ENCODE data around the gene CPB2. TPM values are rescaled to one million over a fixed set of nuclear protein-coding genes. Genes with fewer than 3 reads are reported as not detected.

CPB2 gene
- total RNA-seq, 2 experiments from 2014 or later: not detected

DNA sequence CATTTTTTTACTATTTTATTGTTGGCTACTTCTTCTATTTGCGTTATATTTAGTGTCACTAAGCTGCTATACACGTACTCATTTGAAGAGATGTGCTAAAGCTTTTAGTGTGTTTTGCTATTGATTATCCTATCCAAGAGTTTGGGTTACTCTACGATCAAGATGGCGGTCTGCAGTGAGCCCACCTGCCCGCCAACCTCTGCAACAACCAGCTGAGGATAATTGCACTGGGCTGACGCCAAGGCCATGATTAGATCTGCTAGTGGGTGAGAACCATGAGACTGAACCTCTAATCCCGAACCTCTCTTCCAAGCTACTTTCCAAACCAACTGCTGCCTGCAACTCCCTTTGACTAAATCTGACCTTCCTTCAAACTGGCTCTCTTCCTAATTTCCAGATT is 1.8 kb downstream of the CPB2 start:
- CTCF ChIA-PET: interaction anchor here (1.6 kb wide), 1 partner anchor 24 kb away, joined by 5 read pairs; no protein-coding TSS in a partner anchor
- DNase-seq: no peak
- no peak overlapping the region for H3K27ac Mint-ChIP-seq
- peaks cover 7% of the 10 kb centered on the region for H3K4me1 Mint-ChIP-seq
- H3K4me3 Mint-ChIP-seq: no peak overlapping the region
- H3K27me3 Mint-ChIP-seq: peaks cover 7% of the 10 kb centered on the region
- H3K36me3 Mint-ChIP-seq: no peaks in the 10 kb centered on the region
- no peaks in the 10 kb centered on the region for H3K9me3 Mint-ChIP-seq (ENCODE audit: low read depth)
- ATAC-seq: no peak

DNA sequence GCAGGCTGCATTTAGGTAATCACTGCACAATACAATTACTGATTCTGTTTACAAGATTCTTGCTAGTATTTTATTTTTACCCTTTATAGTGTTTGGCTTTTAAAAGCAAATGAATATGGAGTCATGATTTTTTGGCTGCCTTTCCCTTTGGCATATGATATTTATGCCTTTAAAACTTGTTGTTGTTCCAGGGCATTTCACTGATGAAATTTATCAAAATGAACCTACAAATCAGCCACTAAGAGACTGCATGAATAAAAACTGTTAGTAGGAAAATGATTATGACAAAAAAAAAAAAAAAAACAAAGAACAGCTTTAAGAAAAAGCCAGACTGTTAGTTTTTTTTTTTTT is 2.6 kb downstream of the CPB2 start:
- DNase-seq (no peak), ATAC-seq (no peak)
- CTCF ChIA-PET: interaction anchor here (1.6 kb wide), 1 partner anchor 24 kb away, joined by 5 read pairs; no protein-coding TSS in a partner anchor
- Mint-ChIP-seq H3K4me3 (no peak overlapping the region), H3K36me3 (no peaks in the 10 kb centered on the region), H3K9me3 (ENCODE audit: low read depth) (no peaks in the 10 kb centered on the region), H3K4me1 (peaks cover 4% of the 10 kb centered on the region), H3K27ac (no peak overlapping the region), H3K27me3 (peaks cover 4% of the 10 kb centered on the region)

DNA sequence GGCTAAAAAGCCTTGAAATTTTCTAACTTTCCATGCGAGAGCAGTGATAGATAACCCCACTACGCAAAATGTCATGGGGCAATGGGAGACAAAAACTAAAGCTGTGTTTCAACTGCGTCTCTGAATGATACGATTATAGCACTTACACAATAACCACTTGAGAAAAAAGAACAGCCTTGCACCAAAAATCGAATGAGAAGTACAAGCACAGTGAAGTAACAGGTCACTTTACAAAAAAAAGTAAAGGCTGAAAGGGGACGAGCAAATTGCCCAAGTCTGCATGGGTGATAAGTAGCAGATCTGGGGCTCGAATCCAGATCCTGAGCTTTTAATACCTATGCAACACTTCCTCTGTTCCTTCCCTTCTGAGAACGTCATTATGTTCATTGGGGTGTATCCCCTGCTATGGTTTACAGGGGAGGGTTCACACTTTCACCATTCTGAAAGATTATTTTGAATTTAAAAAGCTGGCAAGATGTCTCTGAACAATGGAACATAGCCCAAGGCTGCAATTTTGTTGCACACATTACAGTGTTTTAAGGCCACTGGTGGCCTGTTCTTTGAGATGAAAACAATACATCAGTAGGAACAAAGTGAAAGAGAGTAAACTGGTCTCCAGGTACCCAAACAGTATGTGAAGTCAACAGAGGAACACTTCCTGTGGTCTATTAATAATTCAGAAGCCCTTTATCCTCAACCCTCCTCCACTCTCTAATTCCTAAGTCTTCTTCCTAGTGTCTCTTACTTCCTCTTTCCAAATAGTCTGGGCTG is 3.2 kb downstream of the CPB2 start:
- CTCF ChIA-PET: no interaction called here
- Mint-ChIP-seq H3K4me1 (no peaks in the 10 kb centered on the region), H3K36me3 (no peaks in the 10 kb centered on the region), H3K4me3 (no peak overlapping the region), H3K27ac (no peak overlapping the region), H3K27me3 (peaks cover 4% of the 10 kb centered on the region), H3K9me3 (ENCODE audit: low read depth) (no peaks in the 10 kb centered on the region)
- ATAC-seq (no peak), DNase-seq (no peak)

DNA sequence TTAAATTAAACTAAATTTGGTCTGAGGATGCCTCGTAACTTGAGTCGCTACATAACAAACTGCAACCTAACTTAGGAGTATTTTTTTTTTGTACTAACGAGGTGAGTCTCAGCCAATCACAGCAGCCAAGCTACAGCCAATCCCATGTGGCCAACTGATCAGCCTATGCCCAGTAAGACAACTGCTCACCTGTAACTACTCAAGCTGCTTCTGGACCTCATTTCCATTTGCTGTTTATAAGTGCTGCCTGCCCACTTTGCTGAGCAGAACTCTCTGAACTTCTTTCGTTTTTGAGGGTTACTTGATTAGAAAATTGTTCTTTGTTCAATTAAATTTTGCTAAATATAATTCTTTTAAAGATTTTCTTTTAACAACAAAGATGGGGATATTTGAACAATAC is 3.8 kb downstream of the CPB2 start:
- DNase-seq (no peak), ATAC-seq (no peak)
- peaks cover 2% of the 10 kb centered on the region for H3K27me3 Mint-ChIP-seq
- H3K9me3 Mint-ChIP-seq (ENCODE audit: low read depth): no peaks in the 10 kb centered on the region
- no peaks in the 10 kb centered on the region for H3K36me3 Mint-ChIP-seq
- no peaks in the 10 kb centered on the region for H3K4me1 Mint-ChIP-seq
- CTCF ChIA-PET: interaction anchor here (1.5 kb wide), 1 partner anchor 16 kb away, joined by 3 read pairs; no protein-coding TSS in a partner anchor
- no peak overlapping the region for H3K27ac Mint-ChIP-seq
- no peak overlapping the region for H3K4me3 Mint-ChIP-seq

GRCh38 chr13:46100191-46100815 is 4.5 kb downstream of the CPB2 start:
- no peaks in the 10 kb centered on the region for H3K4me1 Mint-ChIP-seq

GRCh38 chr13:46097663-46098062 is 7.2 kb downstream of the CPB2 start:
- Mint-ChIP-seq H3K4me3 (no peak overlapping the region), H3K27ac (no peak overlapping the region), H3K36me3 (no peaks in the 10 kb centered on the region), H3K9me3 (ENCODE audit: low read depth) (no peaks in the 10 kb centered on the region), H3K4me1 (no peaks in the 10 kb centered on the region), H3K27me3 (peaks cover 20% of the 10 kb centered on the region)
- DNase-seq: no peak
- ATAC-seq: no peak
- CTCF ChIA-PET: no interaction called here

More at GRCh38 chr13:46100191-46100815, 4.5 kb downstream of the CPB2 start:
- H3K4me3 Mint-ChIP-seq: no peak overlapping the region
- no peak for ATAC-seq
- CTCF ChIA-PET: interaction anchor here (1.5 kb wide), 1 partner anchor 15 kb away, joined by 3 read pairs; no protein-coding TSS in a partner anchor
- H3K27ac Mint-ChIP-seq: no peak overlapping the region
- peaks cover 3% of the 10 kb centered on the region for H3K27me3 Mint-ChIP-seq
- no peaks in the 10 kb centered on the region for H3K36me3 Mint-ChIP-seq
- H3K9me3 Mint-ChIP-seq (ENCODE audit: low read depth): no peaks in the 10 kb centered on the region
- no peak for DNase-seq

DNA sequence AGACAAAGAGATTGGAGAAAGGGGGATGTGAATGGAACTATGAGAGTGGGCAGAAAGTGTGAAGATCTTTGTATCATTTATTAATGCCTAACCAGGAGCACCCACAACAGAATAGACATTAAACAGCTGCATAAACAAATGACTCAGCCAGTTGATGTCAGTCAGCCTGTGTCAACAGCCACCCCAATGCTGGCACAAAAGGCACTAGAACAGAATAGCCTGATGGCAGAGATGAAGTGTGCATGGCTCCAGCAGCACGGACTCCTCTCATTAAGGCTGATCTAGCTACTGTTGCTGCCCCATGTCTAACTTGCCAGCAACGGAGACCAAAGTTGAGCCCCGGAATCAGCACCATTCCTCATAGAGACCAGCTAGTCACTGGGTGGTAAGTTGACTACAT is 7.8 kb downstream of the CPB2 start:
- Mint-ChIP-seq H3K36me3 (no peaks in the 10 kb centered on the region), H3K27me3 (peaks cover 24% of the 10 kb centered on the region), H3K9me3 (ENCODE audit: low read depth) (no peaks in the 10 kb centered on the region), H3K4me3 (no peak overlapping the region), H3K4me1 (no peaks in the 10 kb centered on the region), H3K27ac (no peak overlapping the region)
- ATAC-seq: no peak
- CTCF ChIA-PET: no interaction called here
- DNase-seq: no peak

GRCh38 chr13:46094478-46094877 is 10.4 kb downstream of the CPB2 start:
- Mint-ChIP-seq H3K36me3 (no peaks in the 10 kb centered on the region), H3K4me1 (no peaks in the 10 kb centered on the region), H3K27ac (no peak overlapping the region), H3K9me3 (ENCODE audit: low read depth) (no peaks in the 10 kb centered on the region), H3K4me3 (no peak overlapping the region), H3K27me3 (peaks cover 30% of the 10 kb centered on the region)
- no peak for DNase-seq
- CTCF ChIA-PET: interaction anchor here (1.2 kb wide), 2 partner anchors 32 to 227 kb away, joined by 3 read pairs; no protein-coding TSS in a partner anchor
- no peak for ATAC-seq

DNA sequence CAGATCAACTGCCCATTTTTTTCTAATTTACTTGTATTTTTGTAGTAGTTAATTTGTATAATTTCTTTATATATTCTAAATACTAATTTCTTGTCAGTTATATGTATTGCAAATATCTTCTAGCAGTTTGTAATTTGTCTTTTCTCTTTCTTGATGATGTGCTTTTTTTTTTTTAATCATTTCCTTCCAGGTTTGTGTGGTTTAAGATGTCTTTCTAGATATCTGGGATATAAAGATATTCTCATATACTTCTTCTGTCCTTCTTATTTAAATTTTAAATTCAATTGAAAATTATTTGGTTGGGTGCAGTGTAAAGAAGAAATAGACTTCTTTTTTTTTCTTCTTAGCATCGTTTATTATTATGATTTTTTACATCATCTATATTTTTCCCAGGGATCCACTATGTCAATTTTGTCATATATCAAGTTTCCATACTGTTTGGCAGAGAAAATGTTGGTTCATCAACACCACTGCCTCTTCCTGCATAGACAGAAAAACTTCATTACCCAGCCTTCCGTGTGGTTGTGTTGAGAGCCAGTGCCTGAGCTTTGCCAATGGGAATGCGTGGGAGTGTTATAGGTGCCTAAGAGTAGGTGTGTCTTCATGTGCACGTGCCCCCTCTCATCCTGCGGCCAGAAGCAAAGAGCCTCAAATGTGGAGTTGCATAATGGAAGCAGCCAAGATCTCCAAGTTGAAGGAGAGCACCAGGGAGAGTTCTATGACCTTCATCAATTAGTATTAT is 15.8 kb downstream of the CPB2 start:
- CTCF ChIA-PET: no interaction called here

GRCh38 chr13:46087481-46087880 is 17.4 kb downstream of the CPB2 start:
- H3K36me3 Mint-ChIP-seq: no peaks in the 10 kb centered on the region
- ATAC-seq: no peak
- no peak for DNase-seq
- CTCF ChIA-PET: no interaction called here
- no peak overlapping the region for H3K27ac Mint-ChIP-seq
- peaks cover 4% of the 10 kb centered on the region for H3K4me1 Mint-ChIP-seq
- H3K9me3 Mint-ChIP-seq (ENCODE audit: low read depth): no peaks in the 10 kb centered on the region
- H3K4me3 Mint-ChIP-seq: no peak overlapping the region
- H3K27me3 Mint-ChIP-seq: peaks cover 10% of the 10 kb centered on the region

More for the DNA sequence above, 15.8 kb downstream of the CPB2 start:
- no peak for DNase-seq
- Mint-ChIP-seq H3K9me3 (ENCODE audit: low read depth) (no peaks in the 10 kb centered on the region), H3K27me3 (peaks cover 20% of the 10 kb centered on the region), H3K4me1 (peaks cover 4% of the 10 kb centered on the region), H3K4me3 (no peak overlapping the region), H3K27ac (no peak overlapping the region), H3K36me3 (no peaks in the 10 kb centered on the region)
- ATAC-seq: no peak

DNA sequence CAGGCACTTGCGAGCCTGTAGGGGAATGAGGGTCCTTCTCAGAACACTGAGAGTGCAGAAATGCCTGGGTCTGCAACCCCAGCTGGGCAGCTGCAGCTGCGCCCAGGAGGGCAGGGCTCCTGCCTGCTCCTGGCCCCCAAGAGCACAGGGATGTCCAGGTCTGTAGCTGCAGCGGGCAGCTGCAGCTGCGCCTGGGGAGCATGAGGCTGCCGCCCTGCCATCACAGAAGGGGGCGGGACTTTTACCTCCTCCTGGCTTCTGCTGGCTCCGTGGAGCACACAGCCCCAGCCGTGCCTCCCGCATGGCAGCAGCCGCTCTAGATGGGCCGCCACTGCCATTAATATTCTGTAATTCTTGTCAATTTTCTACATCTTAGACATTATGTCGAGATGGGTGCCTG is 17.8 kb downstream of the CPB2 start:
- no peak for ATAC-seq
- H3K4me1 Mint-ChIP-seq: peaks cover 4% of the 10 kb centered on the region
- H3K27me3 Mint-ChIP-seq: peaks cover 5% of the 10 kb centered on the region
- no peaks in the 10 kb centered on the region for H3K36me3 Mint-ChIP-seq
- CTCF ChIA-PET: no interaction called here
- no peak for DNase-seq
- H3K9me3 Mint-ChIP-seq (ENCODE audit: low read depth): no peaks in the 10 kb centered on the region
- no peak overlapping the region for H3K27ac Mint-ChIP-seq
- H3K4me3 Mint-ChIP-seq: no peak overlapping the region

DNA sequence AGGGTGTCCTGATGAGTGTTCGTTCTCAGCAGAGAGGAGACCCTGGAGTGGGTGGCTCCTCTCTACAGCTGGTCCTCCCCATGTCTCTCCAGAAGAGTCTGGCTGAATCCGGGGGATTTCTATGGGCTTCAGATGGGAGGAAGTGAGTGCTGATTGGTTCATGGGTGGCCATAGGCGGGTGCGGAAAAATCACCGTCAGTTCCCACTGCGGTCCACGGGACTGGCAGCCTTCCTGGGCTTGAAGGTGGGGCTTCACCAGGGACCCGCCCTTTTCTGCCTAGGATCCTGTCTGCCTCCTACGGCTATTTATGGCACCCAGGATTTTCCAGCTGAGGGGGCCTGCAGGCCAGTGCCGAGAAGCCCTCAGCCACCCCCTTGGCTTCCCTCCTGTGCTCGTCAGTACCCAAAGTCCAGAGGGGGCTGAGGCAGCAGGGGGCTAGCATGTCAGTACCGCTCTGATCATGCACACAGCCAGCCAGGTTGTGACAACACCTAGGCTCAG is 18.4 kb downstream of the CPB2 start:
- Mint-ChIP-seq H3K27ac (no peak overlapping the region), H3K4me1 (peaks cover 4% of the 10 kb centered on the region), H3K27me3 (peaks cover 5% of the 10 kb centered on the region), H3K9me3 (ENCODE audit: low read depth) (no peaks in the 10 kb centered on the region), H3K4me3 (no peak overlapping the region), H3K36me3 (no peaks in the 10 kb centered on the region)
- ATAC-seq (no peak), DNase-seq (no peak)
- CTCF ChIA-PET: no interaction called here

GRCh38 chr13:46085737-46086136 is 19.1 kb downstream of the CPB2 start:
- no peaks in the 10 kb centered on the region for H3K36me3 Mint-ChIP-seq
- no peak overlapping the region for H3K27ac Mint-ChIP-seq
- H3K9me3 Mint-ChIP-seq (ENCODE audit: low read depth): no peaks in the 10 kb centered on the region
- ATAC-seq (no peak), DNase-seq (no peak)
- H3K4me3 Mint-ChIP-seq: no peak overlapping the region
- H3K4me1 Mint-ChIP-seq: peaks cover 4% of the 10 kb centered on the region
- H3K27me3 Mint-ChIP-seq: no peaks in the 10 kb centered on the region
- CTCF ChIA-PET: interaction anchor here (1.3 kb wide), 1 partner anchor 15 kb away, joined by 3 read pairs; no protein-coding TSS in a partner anchor

All from activated CD8-positive, alpha-beta memory T cell treated with anti-CD3 and anti-CD28 coated beads, Interleukin-2, amount 10 ng/mL, durations not matched to agents 7 days and 5 days (primary cell).